Endothelial cell of umbilical vein (primary cell): ENCODE data around the gene NCAPG2. TPM values are rescaled to one million over a fixed set of nuclear protein-coding genes. Genes with fewer than 3 reads are reported as not detected.

Source experiments
- Bru-seq: library from RNA; stranded (reverse); fragments of 400-500 nt; gene quantifications from one replicate; lab custom pipeline; 2021; lab: Mats Ljungman, UMichigan
- BruChase-seq, 2 experiments: library from RNA; stranded (reverse); fragments of 400-500 nt; gene quantifications; one replicate each; lab custom pipeline; 2021; lab: Mats Ljungman, UMichigan
- BruUV-seq: library from RNA; stranded (reverse); fragments of 400-500 nt; replicated peaks from 2 replicates; lab custom pipeline; 2021; lab: Mats Ljungman, UMichigan
- CTCF ChIA-PET: fragments of 300-600, 350-600 bp; sonication (Branson Sonifier 250); formaldehyde crosslinking; loops from one replicate; lab custom pipeline; 2021; ENCODE audit warnings: antibody characterized with exemption, inconsistent platforms; lab: Charles Lee
- POLR2A ChIA-PET: fragments of 300-600, 350-600 bp; sonication (Branson Sonifier 250); formaldehyde crosslinking; loops from one replicate; lab custom pipeline; 2021; ENCODE audit warnings: antibody characterized with exemption, inconsistent platforms; lab: Charles Lee
- DNase-seq: peaks from one replicate; pipeline ENCODE4 v3.0.0-alpha.2; 2011; ENCODE audit warnings: low read depth, low spot score
- FAIRE-seq: peaks from 2 replicates; lab custom pipeline; 2011; peaks lifted over from hg19 to GRCh38; lab: Jason Lieb, UNC
- H2AFZ ChIP-seq: 2 replicates; pipeline ENCODE4 v1.6.0; 2012; ENCODE audit warnings: low read depth, low read length, control low read depth, inconsistent platforms
- H3K27ac ChIP-seq: 2 replicates; pipeline ENCODE4 v1.5.1; 2011; ENCODE audit warnings: low read depth, mild to moderate bottlenecking, control low read depth, low read length, moderate library complexity; ENCODE audit not compliant: insufficient read depth
- H3K27me3 ChIP-seq, 2 experiments: 2 replicates each; pipeline versions ENCODE4 v1.6.0 to v1.6.1; 2011; ENCODE audit warnings: low read length in 2 of 2, mixed read lengths in 1 of 2; ENCODE audit not compliant: control insufficient read depth in 2 of 2, insufficient read depth in 2 of 2
- H3K36me3 ChIP-seq, 2 experiments: 2 replicates in 1 of 2; 3 replicates in 1 of 2; pipeline ENCODE4 v1.5.1; 2011; ENCODE audit warnings: low read length in 2 of 2, mild to moderate bottlenecking in 1 of 2, moderate library complexity in 1 of 2; ENCODE audit not compliant: control insufficient read depth in 2 of 2, insufficient read depth in 2 of 2; ENCODE audit errors: extremely low read depth in 1 of 2
- H3K4me1 ChIP-seq: 3 replicates; pipeline ENCODE4 v1.5.1; 2011; ENCODE audit warnings: mild to moderate bottlenecking, low read length; ENCODE audit not compliant: control insufficient read depth, insufficient read depth; ENCODE audit errors: extremely low read depth
- H3K4me2 ChIP-seq: 2 replicates; pipeline ENCODE4 v1.6.1; 2011; ENCODE audit warnings: low read length, control low read depth, mixed read lengths; ENCODE audit not compliant: insufficient read depth
- H3K4me3 ChIP-seq, 3 experiments: fragments of 200-600 bp in 1 of 3; sonication (generic), shearing (Covaris generic) in 1 of 3; replicated peaks in 1 of 3; 2 replicates each; pipeline ENCODE4 v1.5.1; 2011 to 2016; ENCODE audit warnings: control low read depth in 3 of 3, low read length in 3 of 3, mild to moderate bottlenecking in 2 of 3, inconsistent platforms in 1 of 3, low read depth in 1 of 3, moderate library complexity in 1 of 3; ENCODE audit not compliant: insufficient read depth in 1 of 3
- H3K79me2 ChIP-seq: 2 replicates; pipeline ENCODE4 v1.6.0; 2012; ENCODE audit warnings: low read length, inconsistent platforms; ENCODE audit not compliant: control insufficient read depth, insufficient read depth
- H3K9ac ChIP-seq: replicated peaks from 2 replicates; pipeline ENCODE3; 2011; ENCODE audit warnings: low read length, control low read depth; ENCODE audit not compliant: insufficient read depth; ENCODE audit errors: extremely low read depth
- H3K9me1 ChIP-seq: replicated peaks from 3 replicates; pipeline ENCODE4 v1.6.0; 2011; ENCODE audit warnings: mild to moderate bottlenecking, low read length; ENCODE audit not compliant: control insufficient read depth, insufficient read depth; ENCODE audit errors: extremely low read depth
- H3K9me3 ChIP-seq: replicated peaks from 2 replicates; pipeline ENCODE4 v1.5.1; 2012; ENCODE audit warnings: low read length, inconsistent platforms; ENCODE audit not compliant: control insufficient read depth, insufficient read depth
- H4K20me1 ChIP-seq: replicated peaks from 2 replicates; pipeline ENCODE3; 2011; ENCODE audit warnings: mild to moderate bottlenecking, low read length; ENCODE audit not compliant: control insufficient read depth, insufficient read depth; ENCODE audit errors: extremely low read depth
- FOS ChIP-seq: IDR thresholded peaks from 2 replicates; pipeline ENCODE4 v1.6.1; 2011; ENCODE audit warnings: mild to moderate bottlenecking, low read length, moderate library complexity, borderline replicate concordance; ENCODE audit not compliant: insufficient read depth
- MYC ChIP-seq: IDR thresholded peaks from one replicate; pipeline ENCODE4 v1.6.1; 2011; ENCODE audit warnings: mild to moderate bottlenecking, low read depth, low read length
- POLR2A ChIP-seq: IDR thresholded peaks from 2 replicates; pipeline ENCODE4 v1.6.1; 2012; ENCODE audit warnings: low read depth, mild to moderate bottlenecking, control low read depth, low read length
- dilution Hi-C: fragments of 300-500 bp; cut with MboI; formaldehyde crosslinking; loops from one replicate; pipeline ENCODE4 v1.15.0; 2019; ENCODE audit warnings: low sequenced_read_pairs; ENCODE audit not compliant: extremely low pct_ligation_motif_present
- intact Hi-C: fragments of 100-400 bp; cut with micrococcal nuclease; formaldehyde crosslinking; loops from one replicate; pipeline ENCODE4 v1.10.0; 2022
- long read RNA-seq: library from polyadenylated mRNA; stranded (forward); transcript quantifications from one replicate; pipeline ENCODE4 v2.0.0, GENCODE V29; 2021
- polyA minus RNA-seq, 3 experiments: library from RNA; depleted of rRNA, polyadenylated mRNA; stranded (reverse); fragments of >200 nt; gene quantifications; 1 replicate in 1 of 3; 2 replicates in 2 of 3; pipeline ENCODE4 v1.2.3, GENCODE V29; 2011
- polyA plus RNA-seq, 4 experiments: library from polyadenylated mRNA; depleted of rRNA in 3 of 4; stranded (reverse) in 3 of 4; unstranded in 1 of 4; fragments of >200 nt; gene quantifications; 2 replicates each; pipeline versions ENCODE4 v1.2.1 to v1.2.3, GENCODE V29; 2011 to 2012; ENCODE audit warnings: missing spikeins in 1 of 4
- total RNA-seq: library from RNA; stranded (reverse); gene quantifications from 2 replicates; pipeline ENCODE4 v1.2.3, GENCODE V29; 2021
- TF ChIP-seq, protein P1 (sequence below): IDR thresholded peaks from 2 replicates; pipeline ENCODE4 v1.6.1; 2011; ENCODE audit not compliant: insufficient read depth, insufficient read length

NCAPG2 gene, protein sequence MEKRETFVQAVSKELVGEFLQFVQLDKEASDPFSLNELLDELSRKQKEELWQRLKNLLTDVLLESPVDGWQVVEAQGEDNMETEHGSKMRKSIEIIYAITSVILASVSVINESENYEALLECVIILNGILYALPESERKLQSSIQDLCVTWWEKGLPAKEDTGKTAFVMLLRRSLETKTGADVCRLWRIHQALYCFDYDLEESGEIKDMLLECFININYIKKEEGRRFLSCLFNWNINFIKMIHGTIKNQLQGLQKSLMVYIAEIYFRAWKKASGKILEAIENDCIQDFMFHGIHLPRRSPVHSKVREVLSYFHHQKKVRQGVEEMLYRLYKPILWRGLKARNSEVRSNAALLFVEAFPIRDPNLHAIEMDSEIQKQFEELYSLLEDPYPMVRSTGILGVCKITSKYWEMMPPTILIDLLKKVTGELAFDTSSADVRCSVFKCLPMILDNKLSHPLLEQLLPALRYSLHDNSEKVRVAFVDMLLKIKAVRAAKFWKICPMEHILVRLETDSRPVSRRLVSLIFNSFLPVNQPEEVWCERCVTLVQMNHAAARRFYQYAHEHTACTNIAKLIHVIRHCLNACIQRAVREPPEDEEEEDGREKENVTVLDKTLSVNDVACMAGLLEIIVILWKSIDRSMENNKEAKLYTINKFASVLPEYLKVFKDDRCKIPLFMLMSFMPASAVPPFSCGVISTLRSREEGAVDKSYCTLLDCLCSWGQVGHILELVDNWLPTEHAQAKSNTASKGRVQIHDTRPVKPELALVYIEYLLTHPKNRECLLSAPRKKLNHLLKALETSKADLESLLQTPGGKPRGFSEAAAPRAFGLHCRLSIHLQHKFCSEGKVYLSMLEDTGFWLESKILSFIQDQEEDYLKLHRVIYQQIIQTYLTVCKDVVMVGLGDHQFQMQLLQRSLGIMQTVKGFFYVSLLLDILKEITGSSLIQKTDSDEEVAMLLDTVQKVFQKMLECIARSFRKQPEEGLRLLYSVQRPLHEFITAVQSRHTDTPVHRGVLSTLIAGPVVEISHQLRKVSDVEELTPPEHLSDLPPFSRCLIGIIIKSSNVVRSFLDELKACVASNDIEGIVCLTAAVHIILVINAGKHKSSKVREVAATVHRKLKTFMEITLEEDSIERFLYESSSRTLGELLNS
- 62.3 and 66.9 TPM in 2 replicates for total RNA-seq
- polyA plus RNA-seq, result 15.5 and 19.2 TPM in 2 replicates
- 27.6 and 28.3 TPM in 2 replicates for polyA plus RNA-seq (2011; cell fraction: cytosol; rRNA removed)
- 46.2 and 61.6 TPM in 2 replicates for polyA plus RNA-seq (2011; cell fraction: nucleus; rRNA removed)
- polyA plus RNA-seq (2012), result 19.8 and 34.6 TPM in 2 replicates
- polyA minus RNA-seq, result 64.7 and 83.6 TPM in 2 replicates
- polyA minus RNA-seq (2011; cell fraction: cytosol; rRNA and poly(A)+ RNA removed), result 44.4 TPM
- polyA minus RNA-seq (2011; cell fraction: nucleus; rRNA and poly(A)+ RNA removed), result 44.0 and 61.6 TPM in 2 replicates
- Bru-seq, nascent RNA, result percentile 87 among the genes with signal in this experiment
- percentile 84 among the genes with signal in this experiment for BruChase-seq, experiment 1, labeled RNA remaining after a 6-hour chase
- BruChase-seq, experiment 2, labeled RNA remaining after a 2-hour chase, result percentile 89 among the genes with signal in this experiment
- long read RNA-seq, full-length matches to known transcripts, result 53 of 94 reads
- long read RNA-seq, partial matches to known transcripts, result 17 of 94 reads
- long read RNA-seq, other reads (novel, unspliced or antisense), result 24 of 94 reads

DNA sequence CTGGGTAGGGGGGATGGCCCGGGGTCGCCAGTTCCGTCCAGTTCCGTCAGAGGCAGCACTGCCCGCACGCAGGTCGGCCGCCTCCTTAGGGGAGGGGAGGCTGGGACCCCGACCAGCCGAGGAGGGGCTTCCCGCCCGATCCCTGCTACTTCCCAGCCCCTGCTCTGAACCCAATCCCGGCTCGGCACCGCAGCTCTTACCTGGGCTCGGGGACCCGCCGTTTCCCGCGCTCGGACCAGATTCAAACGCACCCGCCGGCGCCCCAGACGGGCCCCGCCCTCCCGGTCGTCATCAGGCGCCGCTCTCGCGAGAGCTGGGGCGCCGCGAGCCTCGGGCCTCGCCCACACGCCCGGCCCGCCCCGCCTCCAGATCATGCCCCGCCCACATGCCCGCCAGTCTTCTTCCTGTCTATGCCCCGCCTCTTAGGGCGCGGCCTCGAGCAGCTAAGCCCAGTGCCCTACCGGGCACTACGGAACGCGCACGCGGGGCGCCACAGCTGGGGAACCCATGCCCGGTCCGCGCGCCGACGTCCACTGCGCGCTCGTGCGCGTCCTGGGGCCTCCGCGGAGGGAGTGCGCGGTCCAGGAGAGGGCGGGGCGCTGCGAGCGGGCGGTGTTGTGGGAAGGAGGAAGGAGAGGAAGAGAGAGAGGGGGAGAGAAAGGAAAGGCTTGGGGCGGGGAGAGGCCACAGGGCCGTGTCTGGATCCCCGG is at the start of gene NCAPG2:
NCAPG2 (minus strand) TSS at position 281 of the 710 bp plus-strand sequence. CDS start 2,905 bp downstream, outside the sequence.
- POLR2A ChIA-PET, result interaction anchor here (0.9 to 1.0 kb wide), 2 partner anchors 25 to 36 kb away, joined by 3 to 12 read pairs; no protein-coding TSS in a partner anchor
- intact Hi-C loops, result loop anchor here (1.0 to 2.0 kb wide), 6 partner anchors 37 to 272 kb away; partner anchors contain the start of genes DYNC2I1 and ESYT2
- H3K79me2 ChIP-seq, result peaks cover 44% of the 10 kb centered on the region

More for the DNA sequence above, at the start of gene NCAPG2:
- no peaks in the 10 kb centered on the region for H3K9me3 ChIP-seq
- H3K9ac ChIP-seq, result peak within 1 kb of the TSS; percentile 88
- H3K27ac ChIP-seq, result peak within 1 kb of the TSS; percentile 78
- FAIRE-seq (peak; percentile 98), DNase-seq (peak; percentile 98)
- H3K4me3 ChIP-seq, result peak within 1 kb of the TSS; percentile 87 to 100 (median 89)
- peak within 1 kb of the TSS; percentile 91 for H2AFZ ChIP-seq
- no peaks in the 10 kb centered on the region for H4K20me1 ChIP-seq
- H3K4me2 ChIP-seq, result peak within 1 kb of the TSS; percentile 89
- CTCF ChIA-PET, result interaction anchor here (0.8 to 2.2 kb wide), 9 partner anchors 9 to 272 kb away, joined by 3 to 19 read pairs (median 3); no protein-coding TSS in a partner anchor
- dilution Hi-C loops, result no loop called here
- TF ChIP-seq POLR2A, result peak; percentile 45
- TF ChIP-seq FOS, result no peak
- no peak for TF ChIP-seq MYC
- TF ChIP-seq, protein P1, sequence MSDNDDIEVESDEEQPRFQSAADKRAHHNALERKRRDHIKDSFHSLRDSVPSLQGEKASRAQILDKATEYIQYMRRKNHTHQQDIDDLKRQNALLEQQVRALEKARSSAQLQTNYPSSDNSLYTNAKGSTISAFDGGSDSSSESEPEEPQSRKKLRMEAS, result peak; percentile 60
- no peaks in the 10 kb centered on the region for H3K9me1 ChIP-seq
- no TSS peak for BruUV-seq
- peaks cover 0 to 2% of the 10 kb centered on the region in 2 experiments for H3K36me3 ChIP-seq
- no peaks in the 10 kb centered on the region for H3K27me3 ChIP-seq
- peaks cover 24% of the 10 kb centered on the region for H3K4me1 ChIP-seq
